ENCODE data around the gene DDX19B.
A peak's percentile ranks its signal among the peaks of the same experiment; 100 is the strongest.
"Not testable (repeated sequence)": the region's sequence is repeated elsewhere in the genome, so short reads cannot be mapped to it uniquely, and the experiment has no call there.

Gene DDX19B

DNA sequence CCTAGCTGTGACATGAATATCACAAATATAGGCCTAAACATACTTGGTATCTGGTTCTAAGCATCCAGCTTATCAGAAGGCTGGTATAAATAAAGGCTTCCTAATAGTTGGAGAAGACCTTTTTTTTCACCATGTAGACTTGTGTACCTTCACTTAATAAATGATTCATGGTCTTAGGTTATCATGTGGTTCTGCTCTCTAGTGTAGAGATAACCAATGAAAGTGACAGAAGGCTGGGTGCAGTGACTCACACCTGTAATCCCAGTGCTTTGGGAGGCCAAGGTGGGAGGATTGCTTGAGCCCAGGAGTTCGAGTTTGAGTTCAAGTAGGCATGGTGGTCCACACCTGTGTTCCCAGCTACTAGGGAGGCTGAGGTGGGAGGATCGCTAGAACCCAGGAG lies 50.8 kb downstream of the DDX19B start:
- no peak for DNase-seq (ENCODE audit: low spot score)

DNA sequence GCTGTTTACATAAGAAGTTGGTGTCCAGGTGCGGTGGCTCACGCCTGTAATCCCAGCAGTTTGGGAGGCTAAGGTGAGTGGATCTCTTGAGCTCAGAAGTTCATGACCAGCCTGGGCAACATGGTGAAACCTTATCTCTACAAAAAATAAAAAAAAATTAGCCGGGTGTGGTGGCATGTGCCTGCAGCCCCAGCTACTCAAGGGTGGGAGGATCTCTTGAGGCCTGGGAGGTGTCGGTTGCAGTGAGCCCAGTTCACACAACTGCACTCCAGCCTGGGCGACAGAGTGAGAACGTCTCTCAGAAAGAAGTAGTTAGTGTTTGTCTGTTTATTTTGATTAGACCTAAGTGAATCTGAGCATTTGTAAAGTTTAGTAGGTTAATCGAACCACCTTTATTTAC lies 60.6 kb downstream of the DDX19B start:
- no peak for DNase-seq (ENCODE audit: low spot score)

DNA sequence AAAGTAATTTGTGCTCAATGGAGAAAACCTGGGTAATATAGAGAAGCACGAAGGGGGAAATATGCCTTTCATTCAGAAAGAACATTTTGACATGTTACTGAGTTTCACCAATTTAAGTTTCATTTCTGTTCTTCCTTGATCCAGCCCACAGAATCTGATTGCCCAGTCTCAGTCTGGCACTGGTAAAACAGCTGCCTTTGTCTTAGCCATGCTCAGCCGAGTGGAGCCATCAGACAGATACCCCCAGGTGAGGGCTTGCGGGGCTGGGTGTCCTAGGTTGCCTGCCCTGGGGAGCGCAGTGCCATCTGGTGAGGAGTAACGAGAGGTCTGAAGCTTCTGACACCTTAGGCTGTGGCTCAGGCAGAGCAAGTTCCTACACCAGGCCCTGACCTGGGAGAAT lies 65.4 kb downstream of the DDX19B start:
- DNase-seq (ENCODE audit: low spot score), result no peak

DNA sequence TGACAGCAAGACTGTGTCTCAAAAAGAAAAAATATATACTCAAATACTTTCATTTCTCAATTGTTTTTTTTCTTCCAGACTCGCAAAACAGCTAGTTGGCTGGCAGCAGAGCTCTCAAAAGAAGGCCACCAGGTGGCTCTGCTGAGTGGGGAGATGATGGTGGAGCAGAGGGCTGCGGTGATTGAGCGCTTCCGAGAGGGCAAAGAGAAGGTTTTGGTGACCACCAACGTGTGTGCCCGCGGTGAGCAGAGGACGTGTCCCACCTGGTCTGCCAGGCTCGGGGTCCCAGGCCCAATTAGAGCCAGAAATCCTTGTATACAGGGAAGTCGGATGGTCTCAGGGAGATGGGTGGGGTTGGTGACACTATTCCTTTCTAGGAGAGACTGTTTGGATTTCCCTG lies 71.2 kb downstream of the DDX19B start:
- DNase-seq (ENCODE audit: low spot score), result not testable (repeated sequence)

DNA sequence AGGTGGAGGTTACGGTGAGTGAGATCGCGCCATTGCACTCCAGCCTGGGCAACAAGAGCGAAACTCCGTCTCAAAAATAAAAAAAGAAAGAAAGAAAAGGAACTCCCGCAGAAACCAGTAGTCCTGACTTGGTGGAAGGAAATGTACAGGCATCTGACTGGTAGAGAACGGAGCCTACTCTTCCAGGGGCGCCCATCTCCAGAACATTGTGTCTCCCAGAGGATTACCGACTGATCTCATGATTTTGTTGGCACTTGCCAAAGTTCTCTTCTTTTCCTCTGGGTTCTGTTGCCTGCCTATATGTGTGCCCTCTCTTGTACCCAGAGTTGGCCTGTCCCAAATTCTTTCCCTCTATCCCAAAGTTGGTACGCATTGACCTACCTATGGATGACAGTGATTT lies 71.9 kb downstream of the DDX19B start:
- DNase-seq (ENCODE audit: low spot score), result no peak

DNA sequence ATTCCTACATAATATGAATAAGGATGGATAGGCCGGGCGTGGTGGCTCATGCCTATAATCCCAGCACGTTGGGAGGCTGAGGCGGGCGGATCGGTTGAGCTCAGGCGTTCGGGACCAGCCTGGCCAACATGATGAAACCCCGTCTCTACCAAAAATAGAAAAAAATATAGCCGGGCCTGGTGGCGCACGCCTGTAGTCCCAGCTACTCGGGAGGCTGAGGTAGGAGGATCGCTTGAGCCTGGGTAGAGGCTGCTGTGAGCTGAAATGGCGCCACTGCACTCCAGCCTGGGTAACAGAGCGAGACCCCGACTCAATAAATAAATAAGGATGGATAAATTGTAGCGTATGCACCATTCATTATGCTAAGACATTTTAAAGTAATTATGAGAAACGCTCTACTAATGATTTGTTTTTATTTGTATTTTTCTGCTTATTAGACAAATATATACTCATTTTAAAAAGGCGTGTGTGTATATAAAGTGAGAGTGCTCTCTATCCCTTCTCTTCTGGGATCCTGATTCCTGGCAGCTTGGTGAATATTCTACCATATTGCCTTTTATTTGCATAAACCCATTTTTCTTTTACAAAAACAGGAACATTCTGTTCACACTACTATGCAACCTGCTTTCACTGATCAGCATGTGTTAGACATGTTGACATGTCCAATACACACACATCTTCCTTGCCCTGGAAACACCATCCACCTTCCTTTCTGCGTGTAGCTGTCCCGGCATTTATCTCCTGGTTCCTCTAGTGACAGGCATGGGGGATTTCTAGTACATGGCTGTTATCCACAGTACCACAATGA lies 74.1 kb downstream of the DDX19B start:
- DNase-seq (ENCODE audit: low spot score), result no peak

DNA sequence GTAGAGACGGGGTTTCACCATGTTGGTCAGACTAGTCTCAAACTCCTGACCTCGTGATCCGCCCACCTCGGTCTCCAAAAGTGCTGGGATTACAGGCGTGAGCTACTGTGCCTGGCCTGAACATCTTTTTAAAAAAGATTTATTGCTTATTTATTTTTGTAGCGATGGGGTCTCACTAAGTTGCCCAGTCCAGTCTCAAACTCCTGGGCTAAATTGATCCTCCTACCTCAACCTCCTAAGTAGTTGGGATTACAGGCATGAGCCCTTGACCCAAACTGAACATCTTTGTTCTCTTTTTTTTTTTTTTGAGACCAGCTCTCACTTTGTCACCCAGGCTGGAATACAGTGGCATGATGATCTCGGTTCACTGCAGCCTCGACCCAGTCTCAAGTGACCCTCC lies 75.2 kb downstream of the DDX19B start:
- DNase-seq (ENCODE audit: low spot score), result no peak

DNA sequence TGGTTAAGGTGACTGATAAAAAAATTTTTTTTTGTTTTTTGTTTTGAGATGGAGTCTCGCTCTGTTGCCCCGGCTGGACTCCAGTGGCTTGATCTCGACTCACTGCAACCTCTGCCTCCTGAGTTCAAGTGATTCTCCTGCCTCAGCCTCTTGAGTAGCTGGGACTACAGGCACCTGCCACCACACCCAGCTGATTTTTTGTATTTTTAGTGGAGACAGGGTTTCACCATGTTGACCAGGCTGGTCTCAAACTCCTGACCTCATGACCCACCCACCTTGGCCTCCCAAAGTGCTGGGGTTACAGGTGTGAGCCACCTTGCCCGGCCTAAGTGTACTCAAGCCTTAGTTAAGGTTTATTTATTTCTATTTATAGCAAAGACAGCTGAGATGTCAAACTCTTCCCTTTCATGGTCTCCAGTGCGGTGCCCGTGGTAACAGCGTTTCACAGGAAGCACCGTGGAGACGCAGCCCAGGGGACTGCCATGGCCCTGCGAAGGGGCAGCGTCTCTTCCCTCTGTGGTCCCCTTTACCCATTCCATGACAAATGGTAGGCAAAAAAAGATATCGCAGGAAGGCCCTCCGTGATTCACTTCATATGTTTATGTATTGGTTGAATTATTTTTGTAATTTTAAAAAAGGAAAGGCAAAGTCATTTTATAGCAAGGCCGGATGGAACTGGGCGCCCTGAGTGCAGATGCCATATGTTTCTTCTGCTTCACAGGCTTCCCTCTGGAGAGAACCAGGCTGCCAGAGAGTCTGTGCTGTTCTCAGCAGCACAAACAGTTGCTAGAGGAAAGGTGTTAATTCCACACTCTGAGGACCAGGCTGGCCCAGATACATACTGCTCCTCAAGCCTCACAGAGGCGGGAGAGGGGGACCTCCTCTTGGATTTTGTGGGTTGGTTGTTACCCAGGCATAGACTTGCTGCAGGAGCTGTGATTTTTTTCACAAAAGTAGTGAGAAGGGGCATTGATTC lies 76.9 kb downstream of the DDX19B start:
- DNase-seq (ENCODE audit: low spot score), result no peak

DNA sequence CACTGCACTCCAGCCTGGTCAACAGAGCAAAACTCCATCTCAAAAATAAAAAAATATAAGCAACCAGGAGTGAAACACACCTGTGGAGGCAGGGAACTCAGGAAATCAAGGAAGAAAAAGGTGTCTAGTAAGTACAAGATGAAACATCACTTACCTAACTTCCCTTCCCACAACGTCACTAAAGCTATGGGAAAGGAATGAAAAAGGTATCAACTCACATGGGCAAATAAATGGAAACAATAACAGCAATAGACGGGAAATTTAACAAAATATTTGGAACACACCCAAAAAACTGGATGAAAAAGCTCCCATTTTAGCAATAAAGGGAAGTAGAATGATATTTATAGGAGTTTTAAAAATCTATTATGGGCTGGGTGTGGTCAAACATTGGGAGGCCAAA lies 78.8 kb downstream of the DDX19B start:
- DNase-seq (ENCODE audit: low spot score), result no peak

DNA sequence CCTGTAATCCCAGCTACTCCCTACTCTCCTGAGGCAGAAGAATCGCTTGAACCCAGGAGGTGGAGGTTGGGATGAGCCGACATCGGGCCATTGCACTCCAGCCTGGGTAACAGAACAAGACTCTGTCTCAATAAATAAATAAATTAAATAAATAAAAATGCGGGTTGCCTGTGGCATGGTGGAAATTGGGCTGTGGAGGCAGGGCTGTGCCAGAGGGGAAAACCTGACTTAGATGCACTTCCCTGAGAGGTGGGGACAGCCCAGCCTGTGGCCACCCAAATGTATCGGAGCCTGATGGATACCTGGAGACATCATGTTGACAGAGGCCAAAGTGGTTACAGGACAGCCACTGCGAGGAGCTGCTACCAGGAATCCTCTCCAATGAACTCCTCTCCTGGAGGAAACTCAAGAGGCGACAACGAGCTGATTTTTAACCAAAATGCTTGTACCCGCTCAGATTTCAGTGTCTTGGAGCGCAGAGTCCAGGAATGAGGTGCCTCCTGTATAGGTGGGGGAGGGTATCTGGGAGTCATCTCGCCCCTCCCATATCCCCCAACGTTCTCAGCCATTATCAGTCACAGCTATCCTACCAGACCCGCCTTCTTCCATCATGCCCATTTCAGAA lies 80.0 kb downstream of the DDX19B start:
- no peak for DNase-seq (ENCODE audit: low spot score)

DNA sequence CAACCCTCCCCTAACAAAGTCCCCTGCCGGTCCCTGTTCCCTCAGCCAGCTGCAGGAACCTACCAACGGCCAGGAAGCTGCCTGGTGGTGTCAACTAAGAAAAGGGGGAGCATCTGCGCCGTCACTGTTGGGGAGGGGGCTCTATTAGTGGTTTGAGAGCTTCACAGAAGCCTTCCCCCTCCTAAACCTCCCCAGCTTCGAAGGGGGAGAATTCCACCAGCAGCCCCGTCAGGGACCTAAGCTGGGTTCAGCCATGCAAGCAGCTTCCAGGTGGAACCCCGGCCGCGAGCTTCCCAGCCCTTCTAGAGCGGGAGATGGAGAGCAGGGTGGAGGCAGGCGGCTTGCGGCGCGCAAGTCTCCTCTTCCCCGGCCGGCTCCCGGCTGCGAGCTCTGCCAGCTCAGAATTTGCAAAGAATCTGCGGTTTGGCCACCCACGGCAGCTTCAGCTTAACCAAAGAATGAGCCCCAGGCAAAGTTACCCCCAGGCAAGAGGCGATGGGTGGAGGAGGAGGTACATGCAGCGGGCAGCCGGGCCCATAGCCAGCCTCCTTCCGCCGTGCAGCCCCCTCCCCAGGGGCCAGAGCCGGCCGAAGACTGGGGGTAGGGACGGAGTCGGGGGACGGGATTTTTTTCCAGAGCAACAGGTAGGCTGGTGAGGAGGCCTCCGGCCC lies 81.4 kb downstream of the DDX19B start:
- DNase-seq (ENCODE audit: low spot score), result peak; percentile 28

DNA sequence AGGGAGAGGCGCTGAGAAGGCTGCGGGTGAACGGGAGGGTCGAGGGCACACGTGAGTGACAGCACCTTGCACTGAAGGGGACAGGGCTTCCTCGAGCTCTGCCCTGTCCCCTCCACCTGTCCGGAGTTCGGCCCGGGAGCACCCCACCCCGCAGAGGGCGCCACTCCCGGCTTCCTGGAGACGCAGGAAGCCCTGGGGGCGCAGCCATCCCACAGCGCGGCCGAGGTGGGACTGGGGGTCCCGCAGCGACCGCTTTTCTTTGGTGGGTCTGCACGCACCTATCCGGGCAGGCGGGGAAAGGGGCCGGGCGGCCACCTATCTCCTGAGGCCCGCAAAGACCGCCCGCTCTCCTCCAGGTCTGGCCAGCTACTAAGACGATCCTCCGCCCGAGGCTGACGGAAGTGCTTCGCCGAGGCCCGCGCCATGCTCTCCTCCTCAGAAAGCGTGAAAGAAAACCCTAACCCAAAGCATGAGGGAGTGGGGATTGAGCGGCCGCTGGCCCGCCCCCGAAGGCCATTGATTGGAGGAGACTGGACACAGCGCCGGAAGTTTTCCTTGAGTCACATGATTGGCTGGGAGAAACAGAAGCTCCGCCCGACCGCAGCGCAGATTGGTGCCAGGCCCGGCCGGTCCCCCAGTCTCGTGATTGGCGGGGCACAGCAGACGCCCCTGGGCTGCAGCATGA lies 82.1 kb downstream of the DDX19B start:
- peak; percentile 74 for DNase-seq (ENCODE audit: low spot score)

DNA sequence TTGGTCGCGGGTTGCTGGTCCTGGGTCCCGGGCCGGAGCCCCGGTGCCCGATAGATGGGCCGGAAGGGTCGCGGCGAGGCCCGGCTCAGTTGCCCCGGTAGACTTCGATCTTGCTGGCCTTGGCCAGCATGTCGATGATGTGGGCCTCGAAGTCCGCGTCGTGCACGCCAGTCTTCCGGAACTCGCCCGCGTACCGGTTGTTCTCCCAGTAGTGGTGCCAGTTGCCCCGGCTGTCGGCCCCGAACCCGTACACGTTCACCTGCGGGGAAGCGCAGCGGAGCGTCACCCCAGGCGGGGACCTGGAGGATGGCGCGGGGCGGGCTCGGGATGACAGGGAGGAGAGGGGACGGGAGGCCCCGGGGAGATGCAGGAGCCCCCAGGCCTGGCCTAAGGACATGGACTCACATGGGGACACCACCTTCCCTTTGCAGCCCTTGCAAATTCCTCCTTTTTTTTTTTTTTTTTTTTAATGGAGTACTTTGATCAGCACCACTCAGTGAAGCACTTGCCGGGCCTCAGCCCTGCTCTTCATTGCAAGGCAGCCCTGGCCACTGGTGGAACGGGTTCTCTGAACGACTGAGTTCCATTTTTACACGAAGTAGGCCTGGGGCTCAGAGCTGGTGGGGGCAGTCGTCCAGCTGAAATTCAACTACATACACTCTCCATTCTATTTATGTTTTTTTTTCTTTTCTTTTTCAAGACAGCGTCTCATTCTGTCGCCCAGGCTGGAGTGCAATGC lies 82.8 kb downstream of the DDX19B start:
- DNase-seq (ENCODE audit: low spot score), result no peak

DNA sequence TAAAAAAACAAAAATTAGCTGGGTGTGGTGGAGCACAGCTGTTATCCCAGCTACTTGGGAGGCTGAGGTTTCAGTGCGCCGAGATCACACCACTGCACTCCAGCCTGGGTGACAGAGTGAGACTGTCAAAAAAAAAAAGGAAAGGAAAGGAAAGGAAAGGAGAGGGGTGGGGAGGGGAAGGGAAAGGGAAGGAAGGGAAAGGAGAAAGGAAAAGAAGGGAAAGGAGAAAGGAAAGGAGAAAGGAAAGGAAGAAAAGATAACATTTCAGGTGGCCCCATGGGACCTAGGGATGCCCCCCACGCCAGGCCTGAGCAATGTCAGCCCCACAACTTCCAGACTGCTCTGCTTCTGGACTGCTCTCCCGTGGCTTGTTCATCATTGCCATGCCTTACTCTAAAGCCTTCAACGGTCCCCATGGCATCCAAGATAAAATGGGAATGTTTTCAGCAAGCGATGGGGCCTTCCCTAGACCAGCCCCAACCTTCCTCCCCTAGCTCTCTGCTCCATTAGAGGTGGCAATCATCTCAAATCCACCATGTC lies 84.5 kb downstream of the DDX19B start:
- no peak for DNase-seq (ENCODE audit: low spot score)

Data from COLO829 (cell line).